HCT116 (cell line): ENCODE results near the gene TMEM202. TPM values are rescaled to one million over a fixed set of nuclear protein-coding genes. Genes with fewer than 3 reads are reported as not detected.

ENCODE experiments used
- ATAC-seq: fragments of 200-7000 bp; cut with Tn5 transposase; 2 replicates; pipeline ENCODE4 v1.9.1; 2020; ENCODE audit warnings: mild to moderate bottlenecking, moderate library complexity
- BruUV-seq: library from RNA; stranded (reverse); fragments of 400-500 nt; replicated peaks from 2 replicates; lab custom pipeline; 2021; lab: Mats Ljungman, UMichigan
- CTCF ChIA-PET: fragments of 300-600 bp; sonication (Branson Sonifier 250); formaldehyde crosslinking; loops from one replicate; lab custom pipeline; 2021; ENCODE audit warnings: antibody characterized with exemption; lab: Charles Lee
- POLR2A ChIA-PET: fragments of 300-600, 350-600 bp; sonication (Branson Sonifier 250); formaldehyde crosslinking; loops from one replicate; lab custom pipeline; 2021; ENCODE audit warnings: antibody characterized with exemption; lab: Charles Lee
- RAD21 ChIA-PET, 2 experiments: fragments of 300-600 bp; sonication (Branson Sonifier 250); formaldehyde crosslinking; loops; one replicate each; lab custom pipeline; 2023; ENCODE audit warnings: low total read pairs in 2 of 2; ENCODE audit not compliant: uncharacterized antibody in 2 of 2, unreplicated experiment in 2 of 2, low non-redundant PET in 1 of 2; lab: Charles Lee
- DNase-seq: peaks from one replicate; pipeline ENCODE4 v3.0.0-alpha.2; 2010; ENCODE audit warnings: low read depth, low spot score
- H2AFZ ChIP-seq: fragments of 200-600 bp; shearing (Covaris generic), sonication (generic); 2 replicates; pipeline ENCODE4 v1.6.1; 2017; ENCODE audit warnings: low read depth, mixed run types, mixed read lengths, antibody characterized with exemption, low read length; ENCODE audit not compliant: poor library complexity, severe bottlenecking
- H3K27ac ChIP-seq: 2 replicates; pipeline ENCODE4 v1.5.1; 2012; ENCODE audit warnings: low read depth, low read length
- H3K27me3 ChIP-seq: fragments of 200-600 bp; sonication (generic); 2 replicates; pipeline ENCODE4 v1.6.1; 2016; ENCODE audit warnings: mixed run types, low read length, mixed read lengths; ENCODE audit not compliant: insufficient read depth
- H3K36me3 ChIP-seq, 2 experiments: fragments of 200-500 bp in 1 of 2; fragments of 200-600 bp in 1 of 2; sonication (Bioruptor generic) in 1 of 2; sonication (generic) in 1 of 2; 2 replicates each; pipeline versions ENCODE4 v1.5.1 to v1.6.1; 2014 to 2016; ENCODE audit warnings: low read length in 2 of 2, inconsistent platforms in 1 of 2, mixed read lengths in 1 of 2, mixed run types in 1 of 2; ENCODE audit not compliant: insufficient read depth in 2 of 2, control insufficient read depth in 1 of 2
- H3K4me1 ChIP-seq, 2 experiments: fragments of 200-600 bp in 1 of 2; sonication (generic) in 1 of 2; 2 replicates each; pipeline versions ENCODE4 v1.5.1 to v1.6.1; 2012 to 2017; ENCODE audit warnings: low read length in 2 of 2, inconsistent platforms in 1 of 2, mild to moderate bottlenecking in 1 of 2, mixed read lengths in 1 of 2, mixed run types in 1 of 2, moderate library complexity in 1 of 2; ENCODE audit not compliant: insufficient read depth in 2 of 2, control insufficient read depth in 1 of 2
- H3K4me2 ChIP-seq: fragments of 200-600 bp; sonication (generic); 2 replicates; pipeline ENCODE4 v1.6.1; 2017; ENCODE audit warnings: mixed run types, low read length, mixed read lengths
- H3K4me3 ChIP-seq, 2 experiments: fragments of 200-600 bp in 1 of 2; sonication (generic) in 1 of 2; replicated peaks in 1 of 2; 2 replicates each; pipeline ENCODE4 v1.5.1; 2011 to 2016; ENCODE audit warnings: low read length in 2 of 2, control low read depth in 1 of 2, low read depth in 1 of 2, mild to moderate bottlenecking in 1 of 2, mixed read lengths in 1 of 2, mixed run types in 1 of 2
- H3K79me2 ChIP-seq: fragments of 200-600 bp; sonication (generic); 2 replicates; pipeline ENCODE4 v1.6.1; 2017; ENCODE audit warnings: mild to moderate bottlenecking, mixed run types, low read length, moderate library complexity, mixed read lengths; ENCODE audit not compliant: insufficient read depth
- H3K9ac ChIP-seq: fragments of 200-600 bp; sonication (generic); 2 replicates; pipeline ENCODE4 v1.6.1; 2016; ENCODE audit warnings: low read length, mixed read lengths
- H3K9me2 ChIP-seq: fragments of 200-600 bp; sonication (generic), shearing (Covaris generic); 2 replicates; pipeline ENCODE4 v1.6.1; 2017; ENCODE audit warnings: mixed run types, mild to moderate bottlenecking, moderate library complexity; ENCODE audit not compliant: insufficient read depth
- H3K9me3 ChIP-seq, 2 experiments: fragments of 200-500 bp in 1 of 2; fragments of 200-600 bp in 1 of 2; sonication (Bioruptor generic) in 1 of 2; sonication (generic) in 1 of 2; 2 replicates each; pipeline ENCODE4 v1.6.1; 2014 to 2017; ENCODE audit warnings: low read length in 2 of 2, mixed read lengths in 2 of 2, inconsistent platforms in 1 of 2, low read depth in 1 of 2, mild to moderate bottlenecking in 1 of 2, mixed run types in 1 of 2, moderate library complexity in 1 of 2; ENCODE audit not compliant: control insufficient read depth in 1 of 2, insufficient read depth in 1 of 2
- H4K20me1 ChIP-seq: fragments of 200-600 bp; sonication (generic), shearing (Covaris generic); 2 replicates; pipeline ENCODE4 v1.6.1; 2017; ENCODE audit warnings: mixed run types, mild to moderate bottlenecking, moderate library complexity; ENCODE audit not compliant: insufficient read depth
- CBX3 ChIP-seq: IDR thresholded peaks from 2 replicates; pipeline ENCODE4 v1.6.1; 2012; ENCODE audit warnings: low read depth
- CEBPB ChIP-seq: IDR thresholded peaks from 2 replicates; pipeline ENCODE4 v1.6.1; 2012; ENCODE audit warnings: low read depth
- EGR1 ChIP-seq: IDR thresholded peaks from 2 replicates; pipeline ENCODE4 v1.6.1; 2012; ENCODE audit warnings: low read depth
- EZH2phosphoT487 ChIP-seq: fragments of 200-600 bp; IDR thresholded peaks from 2 replicates; pipeline ENCODE4 v1.6.1; 2018; ENCODE audit warnings: antibody characterized with exemption, borderline replicate concordance
- FOSL1 ChIP-seq: IDR thresholded peaks from 2 replicates; pipeline ENCODE4 v1.6.1; 2012; ENCODE audit warnings: low read depth
- JUND ChIP-seq: IDR thresholded peaks from 2 replicates; pipeline ENCODE4 v1.6.1; 2012
- POLR2AphosphoS5 ChIP-seq: IDR thresholded peaks from 2 replicates; pipeline ENCODE4 v1.6.1; 2011; ENCODE audit warnings: mild to moderate bottlenecking, low read depth, low read length, moderate library complexity
- RAD21 ChIP-seq: IDR thresholded peaks from 2 replicates; pipeline ENCODE4 v1.6.1; 2012; ENCODE audit warnings: low read depth, mild to moderate bottlenecking
- SIN3A ChIP-seq: IDR thresholded peaks from 2 replicates; pipeline ENCODE4 v1.6.1; 2012; ENCODE audit warnings: low read depth
- SP1 ChIP-seq: IDR thresholded peaks from 2 replicates; pipeline ENCODE4 v1.6.1; 2012; ENCODE audit warnings: low read depth
- SRF ChIP-seq: IDR thresholded peaks from 2 replicates; pipeline ENCODE4 v1.6.1; 2012; ENCODE audit warnings: low read depth
- TCF7L2 ChIP-seq: IDR thresholded peaks from 2 replicates; pipeline ENCODE4 v1.7.0; 2011; ENCODE audit warnings: borderline replicate concordance, inconsistent platforms; ENCODE audit not compliant: insufficient read depth, insufficient read length; ENCODE audit errors: extremely low read depth
- YY1 ChIP-seq: IDR thresholded peaks from 2 replicates; pipeline ENCODE4 v1.6.1; 2011; ENCODE audit warnings: low read length, low read depth, moderate library complexity, mild to moderate bottlenecking; ENCODE audit not compliant: insufficient replicate concordance; ENCODE audit errors: extremely low read depth
- ZFX ChIP-seq: fragments of 450-650 bp; IDR thresholded peaks from 2 replicates; pipeline ENCODE4 v1.6.1; 2017
- ZNF274 ChIP-seq: fragments of 200-500 bp; sonication (Bioruptor generic); IDR thresholded peaks from 2 replicates; pipeline ENCODE4 v1.6.1; 2014; ENCODE audit warnings: mild to moderate bottlenecking, low read depth, low read length, inconsistent platforms
- intact Hi-C: fragments of 100-400 bp; cut with micrococcal nuclease; formaldehyde crosslinking; loops from 2 replicates; pipeline ENCODE4 v1.10.0; 2022
- total RNA-seq: library from RNA; stranded (reverse); gene quantifications from one replicate; pipeline ENCODE4 v1.2.1, GENCODE V29; 2021; ENCODE audit not compliant: unreplicated experiment
- TF ChIP-seq, protein P1 (sequence below): IDR thresholded peaks from 2 replicates; pipeline ENCODE4 v1.6.1; 2011; ENCODE audit warnings: mild to moderate bottlenecking, low read length, moderate library complexity; ENCODE audit not compliant: insufficient replicate concordance; ENCODE audit errors: extremely low read depth
- TF ChIP-seq, protein P2 (sequence below), 3 experiments: fragments of 200-600 bp in 1 of 3; sonication (generic) in 1 of 3; IDR thresholded peaks in 2 of 3; conservative IDR thresholded peaks in 1 of 3; 2 replicates each; pipeline ENCODE4 v1.5.1; 2012 to 2017; ENCODE audit warnings: low read depth in 2 of 3, low read length in 2 of 3, antibody characterized with exemption in 1 of 3, borderline replicate concordance in 1 of 3, control low read depth in 1 of 3, mild to moderate bottlenecking in 1 of 3, mixed read lengths in 1 of 3, mixed run types in 1 of 3, moderate library complexity in 1 of 3; ENCODE audit not compliant: insufficient read depth in 1 of 3
- TF ChIP-seq, protein P3 (sequence below): IDR thresholded peaks from 2 replicates; pipeline ENCODE4 v1.6.1; 2012
- TF ChIP-seq, protein P4 (sequence below): IDR thresholded peaks from 2 replicates; pipeline ENCODE4 v1.6.1; 2012
- TF ChIP-seq, protein P5 (sequence below): IDR thresholded peaks from 2 replicates; pipeline ENCODE4 v1.6.1; 2012; ENCODE audit warnings: low read depth

The TMEM202 gene
- total RNA-seq, 1 experiment from 2014 or later, result not detected

DNA sequence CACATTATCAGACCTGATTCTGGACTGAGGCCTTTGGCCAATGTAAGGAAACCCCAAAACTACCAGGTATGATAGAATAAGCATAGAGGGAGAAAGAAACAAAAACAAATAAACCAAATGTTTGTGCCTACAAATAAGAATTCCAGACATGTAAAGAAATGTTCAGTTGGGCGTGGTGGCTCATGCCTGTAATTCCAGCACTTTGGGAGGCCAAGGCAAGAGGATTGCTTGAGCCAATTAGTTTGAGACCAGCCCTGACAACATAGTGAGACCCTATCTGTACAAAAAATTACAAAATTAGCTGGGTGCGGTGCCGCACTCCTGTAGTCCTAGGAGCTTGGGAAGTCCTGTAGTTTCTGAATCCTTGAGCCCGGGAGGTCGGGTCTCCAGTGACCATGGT, 13.0 kb downstream of the TMEM202 start:
- H3K4me2 ChIP-seq, result no peak overlapping the region
- H4K20me1 ChIP-seq, result no peaks in the 10 kb centered on the region
- H3K27me3 ChIP-seq, result peaks cover 27% of the 10 kb centered on the region; the same call in 1 of the 2 replicates
- ChIA-PET CTCF (no interaction called here), POLR2A (no interaction called here), RAD21 (no interaction called here)
- no peaks in the 10 kb centered on the region for H3K79me2 ChIP-seq
- no peak overlapping the region for H3K27ac ChIP-seq
- no peak for ATAC-seq
- no peak overlapping the region for H2AFZ ChIP-seq
- no peaks in the 10 kb centered on the region for H3K4me1 ChIP-seq
- intact Hi-C loops, result no loop called here
- H3K9me2 ChIP-seq, result no peaks in the 10 kb centered on the region
- no peak overlapping the region for H3K9ac ChIP-seq
- no peaks in the 10 kb centered on the region for H3K9me3 ChIP-seq
- no peak overlapping the region for H3K4me3 ChIP-seq
- TF ChIP-seq RAD21 (no peak), SRF (no peak), CEBPB (no peak), YY1 (no peak), POLR2AphosphoS5 (no peak), EZH2phosphoT487 (no peak), SIN3A (no peak), FOSL1 (no peak), EGR1 (no peak), ZFX (no peak), CBX3 (no peak), JUND (no peak), TCF7L2 (no peak), SP1 (no peak), ZNF274 (no peak)
- TF ChIP-seq, protein P1, sequence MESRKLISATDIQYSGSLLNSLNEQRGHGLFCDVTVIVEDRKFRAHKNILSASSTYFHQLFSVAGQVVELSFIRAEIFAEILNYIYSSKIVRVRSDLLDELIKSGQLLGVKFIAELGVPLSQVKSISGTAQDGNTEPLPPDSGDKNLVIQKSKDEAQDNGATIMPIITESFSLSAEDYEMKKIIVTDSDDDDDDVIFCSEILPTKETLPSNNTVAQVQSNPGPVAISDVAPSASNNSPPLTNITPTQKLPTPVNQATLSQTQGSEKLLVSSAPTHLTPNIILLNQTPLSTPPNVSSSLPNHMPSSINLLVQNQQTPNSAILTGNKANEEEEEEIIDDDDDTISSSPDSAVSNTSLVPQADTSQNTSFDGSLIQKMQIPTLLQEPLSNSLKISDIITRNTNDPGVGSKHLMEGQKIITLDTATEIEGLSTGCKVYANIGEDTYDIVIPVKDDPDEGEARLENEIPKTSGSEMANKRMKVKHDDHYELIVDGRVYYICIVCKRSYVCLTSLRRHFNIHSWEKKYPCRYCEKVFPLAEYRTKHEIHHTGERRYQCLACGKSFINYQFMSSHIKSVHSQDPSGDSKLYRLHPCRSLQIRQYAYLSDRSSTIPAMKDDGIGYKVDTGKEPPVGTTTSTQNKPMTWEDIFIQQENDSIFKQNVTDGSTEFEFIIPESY, result no peak
- TF ChIP-seq, protein P2, sequence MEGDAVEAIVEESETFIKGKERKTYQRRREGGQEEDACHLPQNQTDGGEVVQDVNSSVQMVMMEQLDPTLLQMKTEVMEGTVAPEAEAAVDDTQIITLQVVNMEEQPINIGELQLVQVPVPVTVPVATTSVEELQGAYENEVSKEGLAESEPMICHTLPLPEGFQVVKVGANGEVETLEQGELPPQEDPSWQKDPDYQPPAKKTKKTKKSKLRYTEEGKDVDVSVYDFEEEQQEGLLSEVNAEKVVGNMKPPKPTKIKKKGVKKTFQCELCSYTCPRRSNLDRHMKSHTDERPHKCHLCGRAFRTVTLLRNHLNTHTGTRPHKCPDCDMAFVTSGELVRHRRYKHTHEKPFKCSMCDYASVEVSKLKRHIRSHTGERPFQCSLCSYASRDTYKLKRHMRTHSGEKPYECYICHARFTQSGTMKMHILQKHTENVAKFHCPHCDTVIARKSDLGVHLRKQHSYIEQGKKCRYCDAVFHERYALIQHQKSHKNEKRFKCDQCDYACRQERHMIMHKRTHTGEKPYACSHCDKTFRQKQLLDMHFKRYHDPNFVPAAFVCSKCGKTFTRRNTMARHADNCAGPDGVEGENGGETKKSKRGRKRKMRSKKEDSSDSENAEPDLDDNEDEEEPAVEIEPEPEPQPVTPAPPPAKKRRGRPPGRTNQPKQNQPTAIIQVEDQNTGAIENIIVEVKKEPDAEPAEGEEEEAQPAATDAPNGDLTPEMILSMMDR (IDR thresholded peaks at IDR 0.05 in 2 of 3, conservative IDR thresholded peaks at IDR 0.05 in 1 of 3; ENCODE audit: borderline replicate concordance in 1 of 3, insufficient read depth in 1 of 3, low read depth in 2 of 3, low read length in 2 of 3), result no peak
- TF ChIP-seq, protein P3, sequence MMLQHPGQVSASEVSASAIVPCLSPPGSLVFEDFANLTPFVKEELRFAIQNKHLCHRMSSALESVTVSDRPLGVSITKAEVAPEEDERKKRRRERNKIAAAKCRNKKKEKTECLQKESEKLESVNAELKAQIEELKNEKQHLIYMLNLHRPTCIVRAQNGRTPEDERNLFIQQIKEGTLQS, result no peak
- TF ChIP-seq, protein P4, sequence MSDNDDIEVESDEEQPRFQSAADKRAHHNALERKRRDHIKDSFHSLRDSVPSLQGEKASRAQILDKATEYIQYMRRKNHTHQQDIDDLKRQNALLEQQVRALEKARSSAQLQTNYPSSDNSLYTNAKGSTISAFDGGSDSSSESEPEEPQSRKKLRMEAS, result no peak
- TF ChIP-seq, protein P5, sequence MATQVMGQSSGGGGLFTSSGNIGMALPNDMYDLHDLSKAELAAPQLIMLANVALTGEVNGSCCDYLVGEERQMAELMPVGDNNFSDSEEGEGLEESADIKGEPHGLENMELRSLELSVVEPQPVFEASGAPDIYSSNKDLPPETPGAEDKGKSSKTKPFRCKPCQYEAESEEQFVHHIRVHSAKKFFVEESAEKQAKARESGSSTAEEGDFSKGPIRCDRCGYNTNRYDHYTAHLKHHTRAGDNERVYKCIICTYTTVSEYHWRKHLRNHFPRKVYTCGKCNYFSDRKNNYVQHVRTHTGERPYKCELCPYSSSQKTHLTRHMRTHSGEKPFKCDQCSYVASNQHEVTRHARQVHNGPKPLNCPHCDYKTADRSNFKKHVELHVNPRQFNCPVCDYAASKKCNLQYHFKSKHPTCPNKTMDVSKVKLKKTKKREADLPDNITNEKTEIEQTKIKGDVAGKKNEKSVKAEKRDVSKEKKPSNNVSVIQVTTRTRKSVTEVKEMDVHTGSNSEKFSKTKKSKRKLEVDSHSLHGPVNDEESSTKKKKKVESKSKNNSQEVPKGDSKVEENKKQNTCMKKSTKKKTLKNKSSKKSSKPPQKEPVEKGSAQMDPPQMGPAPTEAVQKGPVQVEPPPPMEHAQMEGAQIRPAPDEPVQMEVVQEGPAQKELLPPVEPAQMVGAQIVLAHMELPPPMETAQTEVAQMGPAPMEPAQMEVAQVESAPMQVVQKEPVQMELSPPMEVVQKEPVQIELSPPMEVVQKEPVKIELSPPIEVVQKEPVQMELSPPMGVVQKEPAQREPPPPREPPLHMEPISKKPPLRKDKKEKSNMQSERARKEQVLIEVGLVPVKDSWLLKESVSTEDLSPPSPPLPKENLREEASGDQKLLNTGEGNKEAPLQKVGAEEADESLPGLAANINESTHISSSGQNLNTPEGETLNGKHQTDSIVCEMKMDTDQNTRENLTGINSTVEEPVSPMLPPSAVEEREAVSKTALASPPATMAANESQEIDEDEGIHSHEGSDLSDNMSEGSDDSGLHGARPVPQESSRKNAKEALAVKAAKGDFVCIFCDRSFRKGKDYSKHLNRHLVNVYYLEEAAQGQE, result no peak
- H3K36me3 ChIP-seq, result no peaks in the 10 kb centered on the region
- DNase-seq, result no peak
- BruUV-seq, result no TSS peak
